ENCODE measurements around the gene LTBP1. TPM values are rescaled to one million over a fixed set of nuclear protein-coding genes. Genes with fewer than 3 reads are reported as not detected.

Gene LTBP1
- total RNA-seq, 1 donor from 2014 or later: 43.9 TPM

- TF ChIP-seq, protein P1, sequence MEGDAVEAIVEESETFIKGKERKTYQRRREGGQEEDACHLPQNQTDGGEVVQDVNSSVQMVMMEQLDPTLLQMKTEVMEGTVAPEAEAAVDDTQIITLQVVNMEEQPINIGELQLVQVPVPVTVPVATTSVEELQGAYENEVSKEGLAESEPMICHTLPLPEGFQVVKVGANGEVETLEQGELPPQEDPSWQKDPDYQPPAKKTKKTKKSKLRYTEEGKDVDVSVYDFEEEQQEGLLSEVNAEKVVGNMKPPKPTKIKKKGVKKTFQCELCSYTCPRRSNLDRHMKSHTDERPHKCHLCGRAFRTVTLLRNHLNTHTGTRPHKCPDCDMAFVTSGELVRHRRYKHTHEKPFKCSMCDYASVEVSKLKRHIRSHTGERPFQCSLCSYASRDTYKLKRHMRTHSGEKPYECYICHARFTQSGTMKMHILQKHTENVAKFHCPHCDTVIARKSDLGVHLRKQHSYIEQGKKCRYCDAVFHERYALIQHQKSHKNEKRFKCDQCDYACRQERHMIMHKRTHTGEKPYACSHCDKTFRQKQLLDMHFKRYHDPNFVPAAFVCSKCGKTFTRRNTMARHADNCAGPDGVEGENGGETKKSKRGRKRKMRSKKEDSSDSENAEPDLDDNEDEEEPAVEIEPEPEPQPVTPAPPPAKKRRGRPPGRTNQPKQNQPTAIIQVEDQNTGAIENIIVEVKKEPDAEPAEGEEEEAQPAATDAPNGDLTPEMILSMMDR (conservative IDR thresholded peaks at IDR 0.05; ENCODE audit: low read depth, low read length): no peak
- no peak overlapping the region for H3K4me3 ChIP-seq (ENCODE audit: low read depth, low read length)
- no peak for DNase-seq (ENCODE audit: low read depth)
These were observed 259.1 kb downstream of the LTBP1 start for GRCh38 chr2:33205693-33206434.

DNA sequence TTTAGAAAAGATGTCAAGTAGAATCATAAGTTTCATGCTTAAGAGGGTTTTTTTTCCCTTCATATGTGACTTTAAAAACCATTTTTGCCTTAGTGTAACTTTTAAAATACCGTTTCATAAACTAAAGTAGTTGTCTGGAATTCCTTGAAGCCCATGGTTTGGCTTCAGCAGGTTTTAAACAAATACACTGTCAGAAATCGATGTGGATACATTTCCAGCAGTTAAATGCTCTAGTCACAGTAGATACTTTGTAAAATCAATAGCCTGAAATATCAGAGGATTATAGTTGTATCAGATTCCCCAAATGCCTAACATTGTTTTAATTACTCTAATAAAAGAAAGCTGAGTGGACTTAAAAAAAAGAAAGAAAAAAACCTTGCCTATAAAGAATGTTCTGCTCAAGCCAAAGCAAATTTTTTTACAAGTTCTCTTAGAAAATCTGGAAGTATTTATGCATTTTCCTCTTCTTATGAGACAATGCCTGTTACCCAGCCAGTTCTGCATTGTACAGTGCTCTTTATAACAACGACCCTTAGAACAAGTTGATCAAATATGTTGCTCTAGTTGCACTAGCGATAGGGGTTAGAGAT is 260.5 kb downstream of the LTBP1 start:
- TF ChIP-seq, protein P1 (conservative IDR thresholded peaks at IDR 0.05; ENCODE audit: low read depth, low read length): no peak
- H3K4me3 ChIP-seq (ENCODE audit: low read depth, low read length): no peak overlapping the region
- no peak for DNase-seq (ENCODE audit: low read depth)

- no peak for DNase-seq (ENCODE audit: low read depth)
- TF ChIP-seq, protein P1 (conservative IDR thresholded peaks at IDR 0.05; ENCODE audit: low read depth, low read length): peak; percentile 22
- H3K4me3 ChIP-seq (ENCODE audit: low read depth, low read length): no peak overlapping the region
These were observed 261.6 kb downstream of the LTBP1 start for GRCh38 chr2:33208400-33208799.

DNA sequence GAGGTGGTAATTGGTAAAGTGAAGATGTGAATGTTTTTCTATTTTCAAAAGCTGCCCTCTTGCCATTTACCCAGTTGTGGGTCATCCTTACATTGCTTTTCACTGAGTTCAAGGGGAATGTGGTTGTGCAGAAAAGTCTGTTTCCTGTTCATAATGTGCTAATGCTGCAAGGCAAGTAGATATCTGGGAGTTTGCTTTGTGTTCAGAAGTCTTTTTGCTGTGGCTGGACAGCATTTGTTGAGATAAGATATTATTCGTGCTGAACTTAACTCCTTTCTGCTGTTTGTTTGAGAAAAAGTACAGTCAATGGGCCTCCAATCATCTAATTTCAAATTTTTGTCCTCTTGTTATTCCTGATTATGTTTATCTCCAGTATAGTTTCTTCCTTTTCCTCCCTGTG is 263.2 kb downstream of the LTBP1 start:
- no peak for DNase-seq (ENCODE audit: low read depth)
- H3K4me3 ChIP-seq (ENCODE audit: low read depth, low read length): no peak overlapping the region
- TF ChIP-seq, protein P1 (conservative IDR thresholded peaks at IDR 0.05; ENCODE audit: low read depth, low read length): no peak

DNA sequence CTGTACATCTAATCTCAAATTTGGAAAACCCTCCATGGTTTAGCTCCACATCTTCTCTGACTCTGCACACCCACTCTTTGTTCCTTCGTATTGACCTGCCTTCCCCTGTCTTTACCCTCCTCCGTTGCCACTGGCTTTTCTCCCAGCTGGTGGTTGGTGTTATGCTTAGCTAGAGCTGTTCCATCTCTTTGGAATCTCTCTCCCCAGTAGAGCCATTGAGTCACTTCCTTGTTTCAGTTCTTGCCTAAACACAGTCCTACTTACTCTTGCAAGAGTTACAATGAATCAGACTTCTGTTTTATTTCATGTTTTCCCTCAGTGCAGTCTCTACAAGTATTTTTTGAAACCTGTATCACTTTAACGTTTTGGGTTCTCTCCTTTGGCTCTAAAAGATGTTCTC is 263.9 kb downstream of the LTBP1 start:
- peak; percentile 85 for DNase-seq (ENCODE audit: low read depth)
- TF ChIP-seq, protein P1 (conservative IDR thresholded peaks at IDR 0.05; ENCODE audit: low read depth, low read length): no peak
- H3K4me3 ChIP-seq (ENCODE audit: low read depth, low read length): no peak overlapping the region

- DNase-seq (ENCODE audit: low read depth): no peak
- TF ChIP-seq, protein P1 (conservative IDR thresholded peaks at IDR 0.05; ENCODE audit: low read depth, low read length): no peak
- no peak overlapping the region for H3K4me3 ChIP-seq (ENCODE audit: low read depth, low read length)
These were observed 265.4 kb downstream of the LTBP1 start for GRCh38 chr2:33212151-33212550.

GRCh38 chr2:33213244-33213643 is 266.5 kb downstream of the LTBP1 start:
- DNase-seq (ENCODE audit: low read depth): no peak
- TF ChIP-seq, protein P1 (conservative IDR thresholded peaks at IDR 0.05; ENCODE audit: low read depth, low read length): no peak
- no peak overlapping the region for H3K4me3 ChIP-seq (ENCODE audit: low read depth, low read length)
